Stomach smooth muscle (tissue), 2 donors: ENCODE data around the gene RAMP1.

Experiments
- H3K27ac ChIP-seq: one replicate; pipeline ENCODE4 v1.7.0; 2013; ENCODE audit warnings: mild to moderate bottlenecking, low read length, inconsistent platforms
- H3K27me3 ChIP-seq, 2 donors: one replicate each; pipeline ENCODE4 v1.7.0; 2013; ENCODE audit warnings: low read length in 2 of 2; ENCODE audit not compliant: insufficient read depth in 2 of 2, control insufficient read depth in 1 of 2
- H3K36me3 ChIP-seq, 2 donors: one replicate each; pipeline ENCODE4 v1.7.0; 2013; ENCODE audit warnings: low read length in 2 of 2; ENCODE audit not compliant: control insufficient read depth in 2 of 2, insufficient read depth in 2 of 2
- H3K4me1 ChIP-seq: one replicate; pipeline ENCODE4 v1.7.0; 2013; ENCODE audit warnings: low read length; ENCODE audit not compliant: control insufficient read depth, insufficient read depth
- H3K4me3 ChIP-seq, 2 donors: one replicate each; pipeline ENCODE4 v1.7.0; 2013; ENCODE audit warnings: low read length in 2 of 2
- H3K9ac ChIP-seq, 2 donors: one replicate each; pipeline ENCODE4 v1.7.0; 2013; ENCODE audit warnings: low read length in 2 of 2, mild to moderate bottlenecking in 1 of 2
- H3K9me3 ChIP-seq, 2 donors: one replicate each; pipeline ENCODE4 v1.7.0; 2013; ENCODE audit warnings: low read length in 2 of 2; ENCODE audit not compliant: control insufficient read depth in 2 of 2
- donor health status: healthy.
- donor health status: Pancreatic carcinoma.

The RAMP1 gene

GRCh38 chr2:237909801-237910475 lies 50.5 kb downstream of the RAMP1 start:
- Histone ChIP-seq H3K27me3 (no peaks in the 10 kb centered on the region), H3K4me3 (no peak overlapping the region), H3K27ac (no peak overlapping the region), H3K9me3 (no peaks in the 10 kb centered on the region), H3K4me1 (peaks cover 4% of the 10 kb centered on the region), H3K9ac (no peak overlapping the region), H3K36me3 (peaks cover 5 to 7% of the 10 kb centered on the region in 2 donors)

- Histone ChIP-seq H3K36me3 (peaks cover 5 to 7% of the 10 kb centered on the region in 2 donors), H3K27me3 (no peaks in the 10 kb centered on the region), H3K9me3 (no peaks in the 10 kb centered on the region), H3K4me1 (no peaks in the 10 kb centered on the region), H3K9ac (no peak overlapping the region), H3K27ac (no peak overlapping the region), H3K4me3 (no peak overlapping the region)
These were observed 51.3 kb downstream of the RAMP1 start for GRCh38 chr2:237910576-237911362.

- Histone ChIP-seq H3K27me3 (no peaks in the 10 kb centered on the region), H3K4me1 (no peaks in the 10 kb centered on the region), H3K4me3 (no peak overlapping the region), H3K27ac (no peak overlapping the region), H3K9me3 (no peaks in the 10 kb centered on the region), H3K36me3 (peaks cover 5 to 7% of the 10 kb centered on the region in 2 donors), H3K9ac (no peak overlapping the region)
These were observed 52.1 kb downstream of the RAMP1 start for GRCh38 chr2:237911363-237912017.

GRCh38 chr2:237912271-237913192 lies 53.1 kb downstream of the RAMP1 start:
- no peak overlapping the region for H3K9ac ChIP-seq
- H3K36me3 ChIP-seq = peaks cover 5 to 7% of the 10 kb centered on the region in 2 donors
- no peaks in the 10 kb centered on the region for H3K27me3 ChIP-seq
- no peak overlapping the region for H3K4me3 ChIP-seq
- H3K4me1 ChIP-seq = no peaks in the 10 kb centered on the region
- no peaks in the 10 kb centered on the region for H3K9me3 ChIP-seq
- no peak overlapping the region for H3K27ac ChIP-seq

- no peak overlapping the region for H3K9ac ChIP-seq
- no peak overlapping the region for H3K4me3 ChIP-seq
- H3K27me3 ChIP-seq = no peaks in the 10 kb centered on the region
- no peaks in the 10 kb centered on the region for H3K4me1 ChIP-seq
- H3K27ac ChIP-seq = no peak overlapping the region
- no peaks in the 10 kb centered on the region for H3K9me3 ChIP-seq
- peaks cover 5 to 7% of the 10 kb centered on the region in 2 donors for H3K36me3 ChIP-seq
These were observed 53.9 kb downstream of the RAMP1 start for GRCh38 chr2:237913193-237913917.

- no peaks in the 10 kb centered on the region for H3K9me3 ChIP-seq
- peaks cover 0 to 3% of the 10 kb centered on the region in 2 donors for H3K36me3 ChIP-seq
- no peaks in the 10 kb centered on the region for H3K27me3 ChIP-seq
- peaks cover 5% of the 10 kb centered on the region for H3K4me1 ChIP-seq
- no peak overlapping the region for H3K9ac ChIP-seq
- no peak overlapping the region for H3K4me3 ChIP-seq
- no peak overlapping the region for H3K27ac ChIP-seq
These were observed 56.2 kb downstream of the RAMP1 start for GRCh38 chr2:237915576-237915975.

- Histone ChIP-seq H3K36me3 (no peaks in the 10 kb centered on the region), H3K4me3 (no peak overlapping the region), H3K4me1 (peaks cover 5% of the 10 kb centered on the region), H3K9me3 (no peaks in the 10 kb centered on the region), H3K9ac (no peak overlapping the region), H3K27ac (no peak overlapping the region), H3K27me3 (no peaks in the 10 kb centered on the region)
These were observed 56.9 kb downstream of the RAMP1 start for GRCh38 chr2:237916296-237916695.

GRCh38 chr2:237917696-237918374 lies 58.4 kb downstream of the RAMP1 start:
- no peak overlapping the region for H3K27ac ChIP-seq
- no peak overlapping the region for H3K4me3 ChIP-seq
- H3K36me3 ChIP-seq = peaks cover 2 to 3% of the 10 kb centered on the region in 2 donors
- H3K4me1 ChIP-seq = peaks cover 5% of the 10 kb centered on the region
- no peaks in the 10 kb centered on the region for H3K9me3 ChIP-seq
- H3K9ac ChIP-seq = no peak overlapping the region
- H3K27me3 ChIP-seq = no peaks in the 10 kb centered on the region

- H3K27me3 ChIP-seq = no peaks in the 10 kb centered on the region
- H3K9me3 ChIP-seq = no peaks in the 10 kb centered on the region
- H3K4me1 ChIP-seq = peaks cover 12% of the 10 kb centered on the region
- H3K36me3 ChIP-seq = peaks cover 2 to 3% of the 10 kb centered on the region in 2 donors
- no peak overlapping the region for H3K9ac ChIP-seq
- H3K4me3 ChIP-seq = no peak overlapping the region
- H3K27ac ChIP-seq = no peak overlapping the region
These were observed 60.2 kb downstream of the RAMP1 start for GRCh38 chr2:237919593-237919992.
